Natural killer cell (primary cell): ENCODE data around the gene BCL2L1. TPM values are rescaled to one million over a fixed set of nuclear protein-coding genes. Genes with fewer than 3 reads are reported as not detected.

Source experiments
- ATAC-seq, 3 donors: fragments of 150-1000 bp in 2 of 3; fragments of 200-7000 bp in 1 of 3; cut with Tn5 transposase; 1 replicate in 1 of 3; 2 replicates in 2 of 3; pipeline ENCODE4 v1.10.0; 2021; ENCODE audit warnings: mild to moderate bottlenecking in 2 of 3, moderate library complexity in 2 of 3
- DNase-seq, 2 donors: peaks; one replicate each; pipeline versions ENCODE4 v3.0.0 to v3.0.0-alpha.2; 2013 to 2021; ENCODE audit warnings: mixed read lengths in 1 of 2
- H3K27ac ChIP-seq: one replicate; pipeline ENCODE4 v1.5.1; 2013; ENCODE audit warnings: mild to moderate bottlenecking, low read length
- H3K27me3 ChIP-seq: one replicate; pipeline ENCODE4 v1.6.1; 2013; ENCODE audit warnings: low read length; ENCODE audit not compliant: control insufficient read depth, insufficient read depth
- H3K36me3 ChIP-seq: one replicate; pipeline ENCODE4 v1.6.1; 2013; ENCODE audit warnings: low read length; ENCODE audit not compliant: control insufficient read depth, insufficient read depth
- H3K4me1 ChIP-seq: one replicate; pipeline ENCODE4 v1.6.1; 2013; ENCODE audit warnings: low read length; ENCODE audit not compliant: control insufficient read depth, insufficient read depth
- H3K4me3 ChIP-seq: one replicate; pipeline ENCODE4 v1.5.1; 2013; ENCODE audit warnings: low read length
- H3K9me3 ChIP-seq: one replicate; pipeline ENCODE4 v1.6.1; 2013; ENCODE audit warnings: low read length; ENCODE audit not compliant: control insufficient read depth, insufficient read depth
- H3K27ac Mint-ChIP-seq, 2 donors: one replicate each; pipeline ENCODE4 v1.8.0; 2022; ENCODE audit warnings: mild to moderate bottlenecking in 2 of 2, mixed read lengths in 2 of 2, moderate library complexity in 1 of 2
- H3K27me3 Mint-ChIP-seq, 2 donors: one replicate each; pipeline ENCODE4 v1.8.0; 2022; ENCODE audit warnings: low read depth in 2 of 2, mixed read lengths in 2 of 2
- H3K36me3 Mint-ChIP-seq: one replicate; pipeline ENCODE4 v1.8.0; 2022; ENCODE audit warnings: mixed read lengths
- H3K4me1 Mint-ChIP-seq, 2 donors: one replicate each; pipeline ENCODE4 v1.8.0; 2022; ENCODE audit warnings: mixed read lengths in 2 of 2
- H3K4me3 Mint-ChIP-seq: one replicate; pipeline ENCODE4 v1.8.0; 2022; ENCODE audit warnings: mild to moderate bottlenecking, moderate library complexity, mixed read lengths
- H3K9me3 Mint-ChIP-seq, 2 donors: one replicate each; pipeline ENCODE4 v1.8.0; 2022; ENCODE audit warnings: mixed read lengths in 2 of 2
- WGBS: methylation state at CpG from one replicate; pipeline ENCODE4 v1.1.7; 2013; ENCODE audit warnings: missing lambda C conversion rate; ENCODE audit not compliant: insufficient coverage; 5-methylcytosine and 5-hydroxymethylcytosine counted together
- intact Hi-C: fragments of 100-400 bp; cut with micrococcal nuclease; formaldehyde crosslinking; loops from one replicate; pipeline ENCODE4 v1.14.2; 2022
- total RNA-seq, 4 donors: library from RNA; stranded (reverse); fragments of 120-200 nt in 1 of 4; gene quantifications; one replicate each; pipeline versions ENCODE4 v1.2.3 to v1.2.4, GENCODE V29; 2013 to 2022
- TF ChIP-seq, protein P1 (sequence below): fragments of 200-600 bp; IDR thresholded peaks from one replicate; pipeline ENCODE4 v1.8.0; 2022; ENCODE audit warnings: antibody characterized with exemption

BCL2L1 gene
- total RNA-seq, 3 donors from 2014 or later (not counting 1 experiment from before 2014, with no cell fraction given): 67.4 to 92.6 (median 78.6) TPM

DNA sequence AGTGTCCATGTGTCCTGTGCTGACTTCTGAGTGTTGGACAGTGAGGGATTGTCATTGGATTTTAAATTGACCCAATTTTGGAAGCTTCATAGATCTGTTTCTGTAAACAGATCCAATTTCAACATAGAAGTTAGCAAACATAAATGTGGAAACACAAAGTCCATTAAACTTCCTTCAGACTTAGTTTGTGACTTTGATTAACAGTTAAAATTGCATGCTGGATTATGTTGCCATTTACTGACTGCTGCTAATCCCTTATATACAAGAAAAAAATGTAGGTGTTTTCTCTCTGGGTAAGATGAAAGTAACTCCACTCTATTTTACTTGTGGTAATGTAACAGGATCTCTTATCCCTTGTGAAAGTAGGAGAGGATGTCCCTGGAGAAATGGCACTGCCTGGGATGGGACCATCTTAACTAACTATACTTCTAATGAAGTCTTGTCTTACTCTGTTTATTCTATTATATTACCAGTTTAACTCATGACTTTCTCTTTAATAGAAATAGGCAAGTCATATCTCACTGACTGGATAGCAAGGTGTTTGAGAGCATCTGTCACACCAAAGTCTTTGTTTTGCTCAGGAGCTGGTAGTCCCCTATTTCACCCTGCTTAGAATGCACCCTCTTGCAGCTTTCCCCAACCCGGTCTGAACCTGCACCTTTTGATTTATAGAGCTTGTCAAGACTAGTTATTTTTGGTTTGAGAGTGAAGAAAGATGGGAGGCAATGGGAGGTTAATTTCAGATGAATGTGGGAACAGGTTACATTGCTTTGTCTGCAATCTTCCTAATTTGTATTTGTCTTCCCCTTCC, 23.6 kb upstream of the BCL2L1 start:
- Mint-ChIP-seq H3K4me3 (no peak overlapping the region), H3K4me1 (no peaks in the 10 kb centered on the region), H3K9me3 (no peaks in the 10 kb centered on the region), H3K27me3 (no peaks in the 10 kb centered on the region), H3K36me3 (no peaks in the 10 kb centered on the region), H3K27ac (no peak overlapping the region)
- WGBS: 50% methylated on average over 1 of the region's 1 CpG
- Histone ChIP-seq H3K9me3 (no peaks in the 10 kb centered on the region), H3K4me1 (no peaks in the 10 kb centered on the region), H3K27me3 (no peaks in the 10 kb centered on the region), H3K4me3 (no peak overlapping the region), H3K27ac (no peak overlapping the region), H3K36me3 (no peaks in the 10 kb centered on the region)
- ATAC-seq (no peak), DNase-seq (no peak)
- TF ChIP-seq, protein P1, sequence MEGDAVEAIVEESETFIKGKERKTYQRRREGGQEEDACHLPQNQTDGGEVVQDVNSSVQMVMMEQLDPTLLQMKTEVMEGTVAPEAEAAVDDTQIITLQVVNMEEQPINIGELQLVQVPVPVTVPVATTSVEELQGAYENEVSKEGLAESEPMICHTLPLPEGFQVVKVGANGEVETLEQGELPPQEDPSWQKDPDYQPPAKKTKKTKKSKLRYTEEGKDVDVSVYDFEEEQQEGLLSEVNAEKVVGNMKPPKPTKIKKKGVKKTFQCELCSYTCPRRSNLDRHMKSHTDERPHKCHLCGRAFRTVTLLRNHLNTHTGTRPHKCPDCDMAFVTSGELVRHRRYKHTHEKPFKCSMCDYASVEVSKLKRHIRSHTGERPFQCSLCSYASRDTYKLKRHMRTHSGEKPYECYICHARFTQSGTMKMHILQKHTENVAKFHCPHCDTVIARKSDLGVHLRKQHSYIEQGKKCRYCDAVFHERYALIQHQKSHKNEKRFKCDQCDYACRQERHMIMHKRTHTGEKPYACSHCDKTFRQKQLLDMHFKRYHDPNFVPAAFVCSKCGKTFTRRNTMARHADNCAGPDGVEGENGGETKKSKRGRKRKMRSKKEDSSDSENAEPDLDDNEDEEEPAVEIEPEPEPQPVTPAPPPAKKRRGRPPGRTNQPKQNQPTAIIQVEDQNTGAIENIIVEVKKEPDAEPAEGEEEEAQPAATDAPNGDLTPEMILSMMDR: no peak
- intact Hi-C loops: no loop called here

DNA sequence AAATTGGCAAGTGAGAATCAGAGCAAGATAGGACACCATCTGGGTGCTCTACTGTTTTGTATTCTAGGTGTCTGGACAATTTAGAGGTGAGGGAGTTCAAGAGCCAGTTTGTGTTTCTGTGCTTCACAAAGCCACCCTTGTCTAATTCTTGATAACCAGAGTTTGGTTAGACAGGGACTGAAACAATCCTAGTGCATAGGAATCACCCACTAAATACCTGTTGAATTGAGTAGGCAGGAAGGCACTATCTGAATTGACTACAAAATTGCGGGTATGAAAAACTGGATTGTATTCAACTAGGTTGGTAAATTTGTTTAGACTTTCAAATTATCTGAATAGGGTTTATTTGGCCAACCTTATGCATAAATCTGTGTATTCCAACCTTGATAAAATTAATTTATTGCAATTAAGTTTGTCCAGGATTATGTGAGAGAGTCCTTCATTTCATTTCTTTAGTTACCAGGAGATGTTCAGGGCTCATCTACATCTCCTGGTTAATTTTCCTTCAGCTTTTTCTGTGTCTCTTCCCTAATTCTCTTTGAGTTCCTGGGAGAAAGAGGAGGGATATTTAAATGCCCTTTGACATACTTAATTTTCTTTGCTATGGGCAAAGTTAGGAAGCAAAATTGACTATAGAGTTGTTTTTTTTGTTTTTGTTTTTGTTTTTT, 18.1 kb upstream of the BCL2L1 start:
- Mint-ChIP-seq H3K27ac (no peak overlapping the region), H3K36me3 (no peaks in the 10 kb centered on the region), H3K9me3 (no peaks in the 10 kb centered on the region), H3K4me3 (no peak overlapping the region), H3K27me3 (no peaks in the 10 kb centered on the region), H3K4me1 (no peaks in the 10 kb centered on the region)
- Histone ChIP-seq H3K4me3 (no peak overlapping the region), H3K36me3 (no peaks in the 10 kb centered on the region), H3K9me3 (no peaks in the 10 kb centered on the region), H3K4me1 (peaks cover 13% of the 10 kb centered on the region), H3K27ac (no peak overlapping the region), H3K27me3 (no peaks in the 10 kb centered on the region)
- no peak for DNase-seq
- TF ChIP-seq, protein P1: no peak
- ATAC-seq: no peak
- intact Hi-C loops: no loop called here
- WGBS: no CpG with 5 or more reads among the region's 1 CpG

- Histone ChIP-seq H3K9me3 (no peaks in the 10 kb centered on the region), H3K36me3 (no peaks in the 10 kb centered on the region), H3K4me1 (peaks cover 13% of the 10 kb centered on the region), H3K4me3 (no peak overlapping the region), H3K27me3 (no peaks in the 10 kb centered on the region), H3K27ac (no peak overlapping the region)
- no peaks in the 10 kb centered on the region for H3K9me3 Mint-ChIP-seq
- TF ChIP-seq, protein P1: no peak
- no peaks in the 10 kb centered on the region for H3K4me1 Mint-ChIP-seq
- DNase-seq (peak in 1 of 2 donors; percentile 45), ATAC-seq (peak; percentile 27 to 70 (median 32))
- no peaks in the 10 kb centered on the region for H3K27me3 Mint-ChIP-seq
- 0% methylated on average over 1 of the region's 1 CpG for WGBS
- no peak overlapping the region for H3K4me3 Mint-ChIP-seq
- intact Hi-C loops: no loop called here
- no peaks in the 10 kb centered on the region for H3K36me3 Mint-ChIP-seq
- no peak overlapping the region for H3K27ac Mint-ChIP-seq
Measured at GRCh38 chr20:31740208-31740607, 17.5 kb upstream of the BCL2L1 start.
